IMR-90 (cell line): Measurements from ENCODE around the gene DNMT1.

Experiments
- BHLHE40 ChIP-seq: fragments of 150-350 bp; IDR thresholded peaks from 2 replicates; pipeline ENCODE4 v1.6.1; 2016; ENCODE audit warnings: mild to moderate bottlenecking, low read depth, low read length
- POLR2A ChIP-seq: IDR thresholded peaks from 2 replicates; pipeline ENCODE4 v1.6.1; 2012; ENCODE audit warnings: mild to moderate bottlenecking, low read depth, low read length
- RAD21 ChIP-seq: IDR thresholded peaks from 2 replicates; pipeline ENCODE4 v1.6.1; 2012; ENCODE audit warnings: low read length, improper control_type of control experiment
- RCOR1 ChIP-seq: IDR thresholded peaks from 2 replicates; pipeline ENCODE4 v1.6.1; 2012; ENCODE audit warnings: mild to moderate bottlenecking, low read length, improper control_type of control experiment; ENCODE audit not compliant: insufficient replicate concordance
- RFX5 ChIP-seq: IDR thresholded peaks from 2 replicates; pipeline ENCODE4 v1.8.0; 2012; ENCODE audit warnings: low read depth, mild to moderate bottlenecking, low read length, moderate library complexity
- SMC3 ChIP-seq: fragments of 150-350 bp; IDR thresholded peaks from 2 replicates; pipeline ENCODE4 v1.6.1; 2016; ENCODE audit warnings: low read depth, mild to moderate bottlenecking, antibody characterized with exemption, low read length, moderate library complexity
- USF2 ChIP-seq: fragments of 150-350 bp; IDR thresholded peaks from 2 replicates; pipeline ENCODE4 v1.6.1; 2017; ENCODE audit warnings: mild to moderate bottlenecking, antibody characterized with exemption, low read length, low read depth
- TF ChIP-seq, protein P1 (sequence below): conservative IDR thresholded peaks from 2 replicates; pipeline ENCODE4 v1.5.1; 2012; ENCODE audit warnings: mild to moderate bottlenecking, low read depth, low read length, improper control_type of control experiment

GRCh38 chr19:10120538-10121189 is 74.1 kb downstream of the DNMT1 start:
- no peak for TF ChIP-seq POLR2A
- TF ChIP-seq, protein P1, sequence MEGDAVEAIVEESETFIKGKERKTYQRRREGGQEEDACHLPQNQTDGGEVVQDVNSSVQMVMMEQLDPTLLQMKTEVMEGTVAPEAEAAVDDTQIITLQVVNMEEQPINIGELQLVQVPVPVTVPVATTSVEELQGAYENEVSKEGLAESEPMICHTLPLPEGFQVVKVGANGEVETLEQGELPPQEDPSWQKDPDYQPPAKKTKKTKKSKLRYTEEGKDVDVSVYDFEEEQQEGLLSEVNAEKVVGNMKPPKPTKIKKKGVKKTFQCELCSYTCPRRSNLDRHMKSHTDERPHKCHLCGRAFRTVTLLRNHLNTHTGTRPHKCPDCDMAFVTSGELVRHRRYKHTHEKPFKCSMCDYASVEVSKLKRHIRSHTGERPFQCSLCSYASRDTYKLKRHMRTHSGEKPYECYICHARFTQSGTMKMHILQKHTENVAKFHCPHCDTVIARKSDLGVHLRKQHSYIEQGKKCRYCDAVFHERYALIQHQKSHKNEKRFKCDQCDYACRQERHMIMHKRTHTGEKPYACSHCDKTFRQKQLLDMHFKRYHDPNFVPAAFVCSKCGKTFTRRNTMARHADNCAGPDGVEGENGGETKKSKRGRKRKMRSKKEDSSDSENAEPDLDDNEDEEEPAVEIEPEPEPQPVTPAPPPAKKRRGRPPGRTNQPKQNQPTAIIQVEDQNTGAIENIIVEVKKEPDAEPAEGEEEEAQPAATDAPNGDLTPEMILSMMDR = no peak
- TF ChIP-seq RFX5 = no peak
- TF ChIP-seq BHLHE40 = no peak
- no peak for TF ChIP-seq SMC3
- no peak for TF ChIP-seq USF2
- TF ChIP-seq RAD21 = no peak
- TF ChIP-seq RCOR1 = no peak
